ENCODE data around the gene NAAA.

DNA sequence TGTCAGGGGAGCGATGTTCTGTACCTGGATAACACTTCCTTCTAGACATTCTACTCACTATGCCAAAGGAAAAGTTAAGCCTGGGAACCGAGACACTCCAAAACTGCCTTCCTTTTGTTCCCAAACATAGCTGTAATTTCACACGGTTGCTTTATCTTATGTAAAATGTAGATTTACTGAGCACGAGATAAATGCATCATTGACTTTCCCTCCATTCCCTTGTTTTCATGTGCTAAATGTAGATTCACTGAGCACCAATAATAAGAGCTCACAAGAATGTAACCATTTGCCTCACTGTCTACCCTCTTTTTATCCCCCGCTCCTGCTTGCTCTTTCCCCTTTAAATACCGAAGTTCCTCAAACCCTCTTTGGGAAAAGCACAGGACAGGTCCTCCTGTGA lies 27.8 kb downstream of the NAAA start:
- TF ChIP-seq ZFP3 (CRISPR knock-in tag; IDR thresholded peaks at IDR 0.05) (no peak), CSDC2 (CRISPR knock-in tag; IDR thresholded peaks at IDR 0.05) (no peak), BACH2 (CRISPR knock-in tag; IDR thresholded peaks at IDR 0.05; ENCODE audit: borderline replicate concordance) (no peak), OSR1 (CRISPR knock-in tag; IDR thresholded peaks at IDR 0.05) (no peak)
- TF ChIP-seq, protein P1, sequence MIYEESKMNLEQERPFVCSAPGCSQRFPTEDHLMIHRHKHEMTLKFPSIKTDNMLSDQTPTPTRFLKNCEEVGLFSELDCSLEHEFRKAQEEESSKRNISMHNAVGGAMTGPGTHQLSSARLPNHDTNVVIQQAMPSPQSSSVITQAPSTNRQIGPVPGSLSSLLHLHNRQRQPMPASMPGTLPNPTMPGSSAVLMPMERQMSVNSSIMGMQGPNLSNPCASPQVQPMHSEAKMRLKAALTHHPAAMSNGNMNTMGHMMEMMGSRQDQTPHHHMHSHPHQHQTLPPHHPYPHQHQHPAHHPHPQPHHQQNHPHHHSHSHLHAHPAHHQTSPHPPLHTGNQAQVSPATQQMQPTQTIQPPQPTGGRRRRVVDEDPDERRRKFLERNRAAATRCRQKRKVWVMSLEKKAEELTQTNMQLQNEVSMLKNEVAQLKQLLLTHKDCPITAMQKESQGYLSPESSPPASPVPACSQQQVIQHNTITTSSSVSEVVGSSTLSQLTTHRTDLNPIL (CRISPR knock-in tag; IDR thresholded peaks at IDR 0.05; ENCODE audit: low read depth), result no peak
